ENCODE data around the gene S100P.
"Not testable (repeated sequence)": the region's sequence is repeated elsewhere in the genome, so short reads cannot be mapped to it uniquely, and the experiment has no call there.

Gene S100P

GRCh38 chr4:6693231-6694176, at the start of gene S100P:
S100P (plus strand) TSS chr4:6693878; CDS start chr4:6693933, 55 bp downstream.
- no peak for TF ChIP-seq CTCF (conservative IDR thresholded peaks at IDR 0.05)
- H3K27ac ChIP-seq: peak within 1 kb of the TSS; percentile 83

GRCh38 chr4:6644792-6645530, 48.7 kb upstream of the S100P start:
- no peak for TF ChIP-seq CTCF (conservative IDR thresholded peaks at IDR 0.05)

GRCh38 chr4:6647169-6647568, 46.5 kb upstream of the S100P start:
- no peak overlapping the region for H3K27ac ChIP-seq
- TF ChIP-seq CTCF (conservative IDR thresholded peaks at IDR 0.05): no peak

More at GRCh38 chr4:6644792-6645530, 48.7 kb upstream of the S100P start:
- H3K27ac ChIP-seq: no peak overlapping the region

- no peak overlapping the region for H3K27ac ChIP-seq
- no peak for TF ChIP-seq CTCF (conservative IDR thresholded peaks at IDR 0.05)
These were observed 46.0 kb upstream of the S100P start for GRCh38 chr4:6647582-6648230.

GRCh38 chr4:6649216-6649615, 44.5 kb upstream of the S100P start:
- TF ChIP-seq CTCF (conservative IDR thresholded peaks at IDR 0.05): no peak
- no peak overlapping the region for H3K27ac ChIP-seq

DNA sequence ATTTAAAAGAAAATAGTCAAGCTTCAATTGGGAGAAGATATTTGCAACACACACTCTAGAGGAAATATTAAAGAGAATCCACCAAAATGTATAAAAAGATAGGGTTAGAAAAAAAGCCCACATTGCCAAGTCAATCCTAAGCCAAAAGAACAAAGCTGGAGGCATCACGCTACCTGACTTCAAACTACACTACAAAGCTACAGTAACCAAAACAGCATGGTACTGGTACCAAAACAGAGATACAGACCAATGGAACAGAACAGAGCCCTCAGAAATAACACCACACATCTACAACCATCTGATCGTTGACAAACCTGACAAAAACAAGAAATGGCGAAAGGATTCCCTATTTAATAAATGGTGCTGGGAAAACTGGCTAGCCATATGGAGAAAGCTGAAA, 39.5 kb upstream of the S100P start:
- H3K27ac ChIP-seq: not testable (repeated sequence)

GRCh38 chr4:6655291-6655690, 38.4 kb upstream of the S100P start:
- H3K27ac ChIP-seq: not testable (repeated sequence)

- H3K27ac ChIP-seq: no peak overlapping the region
- TF ChIP-seq CTCF (conservative IDR thresholded peaks at IDR 0.05): no peak
These were observed 37.8 kb upstream of the S100P start for GRCh38 chr4:6655924-6656323.

Data from VCaP (cell line).